Activated T-cell treated with anti-CD3 and anti-CD28 coated beads for 4 hours (primary cell): ENCODE measurements around the gene KANSL1L.

ENCODE experiments used
- DNase-seq: peaks from one replicate; pipeline ENCODE4 v3.0.0-alpha.2; 2020

The KANSL1L gene

DNA sequence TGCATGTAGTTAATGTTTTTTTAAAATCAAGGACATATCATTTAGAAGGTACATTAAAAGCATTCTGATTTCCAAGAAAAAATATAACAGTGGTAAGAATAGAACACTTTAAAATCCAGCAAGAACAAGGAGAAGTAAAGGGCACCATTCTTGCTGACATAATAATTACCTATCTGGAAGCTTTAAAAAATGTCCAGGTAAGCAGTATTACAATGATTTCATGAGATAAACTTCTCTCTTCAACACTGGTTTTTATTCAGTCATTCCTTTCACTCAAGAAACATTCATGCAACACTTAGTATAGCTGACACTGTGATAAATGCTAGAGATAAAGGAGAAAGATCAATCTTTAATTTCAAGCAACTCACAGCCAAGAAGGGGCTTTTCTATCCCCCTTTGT, 2.9 kb upstream of the KANSL1L start:
- no peak for DNase-seq

DNA sequence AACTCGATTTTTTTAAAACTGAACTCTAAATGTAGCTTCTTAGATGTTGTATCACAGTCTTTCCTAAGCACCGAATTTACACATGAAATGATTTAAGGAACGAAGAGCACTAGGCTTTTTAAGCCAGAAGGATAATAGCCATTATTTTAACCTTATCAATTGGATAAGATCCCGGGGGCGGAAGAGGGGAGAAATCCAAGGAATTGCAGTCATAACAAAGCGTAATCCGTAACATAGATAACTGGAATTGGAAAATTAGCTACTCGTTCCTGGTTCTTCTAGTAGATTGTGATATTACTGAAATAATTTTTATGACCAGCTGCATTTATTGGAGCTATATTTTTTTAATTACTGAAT, 988 bp upstream of the KANSL1L start:
- DNase-seq = no peak

DNA sequence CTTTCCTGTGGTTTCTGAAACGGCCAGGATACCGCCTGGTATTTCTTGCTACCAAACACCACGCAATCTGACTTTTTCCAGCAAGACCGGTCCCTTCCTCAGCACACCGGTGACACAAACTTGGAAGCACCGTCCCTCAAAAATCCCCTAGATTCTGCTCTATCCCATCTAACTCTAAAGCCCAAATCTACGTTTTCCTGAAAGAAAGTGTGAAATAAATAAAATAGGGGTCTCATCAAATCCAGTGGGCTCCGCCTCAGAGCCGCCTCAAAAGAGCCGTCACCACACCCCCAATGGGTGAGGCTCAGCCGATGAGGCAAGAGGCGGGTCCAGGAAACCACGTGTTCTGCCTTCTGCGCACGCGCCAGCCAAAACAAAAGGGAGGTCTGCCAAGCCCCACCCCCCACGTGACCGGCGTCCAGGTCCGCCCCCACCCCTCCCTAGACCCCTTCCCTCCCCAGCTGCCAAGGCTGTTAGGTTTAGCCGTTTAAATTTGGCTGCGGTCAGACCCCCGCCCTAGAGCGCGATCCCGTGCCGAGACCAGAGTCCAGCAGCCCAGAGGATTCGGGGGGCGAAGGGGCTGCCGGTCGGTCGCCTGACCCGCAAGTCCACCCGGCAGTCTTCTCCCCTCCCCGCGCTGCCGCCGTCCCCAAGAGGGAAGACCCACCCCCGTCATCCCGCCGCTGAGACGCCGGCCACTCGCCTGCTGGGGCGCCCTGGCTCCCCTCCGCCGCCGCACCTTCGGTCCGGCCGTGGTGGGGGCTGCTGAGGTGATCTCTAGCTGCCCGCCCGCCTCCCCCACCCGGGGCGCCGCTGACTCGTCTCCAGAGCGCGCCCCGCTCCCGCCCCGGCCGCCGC, 534 bp downstream of the KANSL1L start:
- peak; percentile 95 for DNase-seq

GRCh38 chr2:210170196-210170445, 1.1 kb downstream of the KANSL1L start:
- no peak for DNase-seq

DNA sequence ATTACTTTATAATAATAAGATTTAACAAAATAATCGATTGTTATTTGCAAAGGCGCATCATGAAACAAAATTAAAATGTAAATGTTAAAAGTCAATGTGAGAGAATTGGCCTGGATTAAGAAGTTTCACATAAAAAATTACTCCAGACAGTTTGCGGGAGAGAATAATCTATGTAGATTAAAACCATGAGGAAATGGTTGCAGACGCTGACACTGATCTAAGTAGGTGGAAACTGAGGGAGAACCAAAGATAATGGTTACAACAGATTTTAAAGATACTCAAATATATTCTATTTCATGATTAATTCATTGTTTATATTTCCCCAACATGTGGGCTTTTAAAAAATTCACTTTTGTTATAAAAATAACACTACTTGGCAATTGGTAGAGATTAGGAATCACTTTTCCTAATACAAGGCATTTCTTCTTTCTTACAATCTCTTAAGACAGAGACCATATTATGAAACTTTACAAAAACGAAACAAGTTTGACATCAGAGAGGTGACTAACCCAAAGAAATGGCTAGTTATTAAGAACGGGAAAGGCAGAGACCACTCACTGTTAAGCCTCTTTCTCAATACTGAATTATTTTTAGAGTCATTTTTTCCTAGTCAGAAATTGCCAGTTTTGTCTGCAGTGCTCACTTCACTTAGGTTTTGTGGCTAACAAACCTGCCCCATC, 1.6 kb downstream of the KANSL1L start:
- DNase-seq = no peak

- no peak for DNase-seq
These were observed 4.0 kb downstream of the KANSL1L start for GRCh38 chr2:210167227-210167626.

GRCh38 chr2:210162466-210163124, 8.6 kb downstream of the KANSL1L start:
- no peak for DNase-seq

DNA sequence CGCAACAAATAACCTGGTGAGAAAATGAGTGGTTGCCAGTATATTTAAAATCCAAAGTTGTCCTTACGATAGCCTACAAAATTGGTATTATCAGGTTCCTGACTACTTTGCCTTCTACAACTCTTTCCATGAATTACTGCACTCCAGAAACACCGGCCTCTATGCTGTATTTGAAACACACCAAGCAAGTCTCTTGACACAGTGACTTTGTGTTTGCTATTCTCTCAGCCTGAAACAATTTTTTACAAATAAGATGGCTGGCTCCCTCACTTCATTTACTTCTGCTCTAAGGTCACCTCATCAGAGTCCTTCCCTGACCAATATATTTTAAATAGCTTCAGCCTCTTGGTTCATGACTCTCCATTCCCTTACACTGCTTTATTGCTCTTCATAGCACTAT, 12.2 kb downstream of the KANSL1L start:
- DNase-seq = no peak

DNA sequence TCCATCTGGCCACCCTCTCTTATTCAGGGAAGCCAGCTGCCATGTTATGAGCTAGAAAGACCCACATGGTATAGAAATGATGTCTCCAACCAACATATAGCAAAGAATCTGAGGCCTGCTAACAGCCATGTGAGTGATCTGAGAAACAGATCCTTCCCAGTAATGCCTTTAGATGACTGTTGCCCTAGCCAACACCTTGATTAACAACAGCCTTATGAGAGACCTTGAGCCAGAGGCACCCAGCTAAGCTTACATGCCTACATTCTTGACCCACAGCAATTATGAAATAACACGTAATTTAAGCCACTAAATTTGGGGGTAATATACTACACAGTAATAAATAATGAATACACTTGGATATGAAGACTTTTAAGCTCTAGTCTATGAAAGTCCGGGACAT, 13.0 kb downstream of the KANSL1L start:
- DNase-seq = no peak

DNA sequence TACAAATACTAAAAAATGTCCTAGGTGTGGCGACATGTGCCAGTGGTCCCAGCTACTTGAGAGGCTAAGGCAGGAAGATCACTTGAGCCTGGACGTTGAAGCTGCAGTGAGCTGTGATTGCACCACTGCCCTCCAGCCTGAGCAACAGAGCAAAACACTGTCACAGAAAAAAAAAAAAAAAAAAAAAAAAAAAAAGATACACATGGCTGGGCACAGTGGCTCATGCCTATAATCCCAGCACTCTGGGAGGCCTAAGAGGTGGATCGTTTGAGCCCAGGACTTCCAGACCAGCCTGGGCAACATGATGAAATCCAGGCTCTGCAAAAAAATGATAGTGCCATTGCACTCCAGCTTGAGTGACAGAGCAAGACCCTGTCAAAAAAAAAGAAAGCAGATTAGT, 13.7 kb downstream of the KANSL1L start:
- no peak for DNase-seq

DNA sequence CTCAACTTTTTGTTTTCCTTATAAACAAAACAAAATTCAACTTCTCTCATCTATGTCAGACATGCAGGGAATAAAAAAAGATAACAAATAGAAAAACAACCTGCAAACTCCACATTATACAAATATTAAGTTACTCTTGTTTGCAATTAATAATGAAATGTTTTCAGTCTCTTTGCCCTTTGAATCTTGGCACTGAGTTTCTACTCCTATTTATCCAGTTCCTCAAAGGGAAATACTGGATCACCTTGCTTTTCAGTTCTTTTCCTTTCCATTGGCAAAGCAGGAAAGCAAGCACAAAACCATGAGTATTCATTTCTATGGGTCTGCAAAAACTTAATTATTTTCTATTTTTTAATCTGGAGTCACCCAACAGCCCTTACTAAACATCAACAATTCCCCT, 23.6 kb downstream of the KANSL1L start:
- DNase-seq = no peak

GRCh38 chr2:210132239-210132638, 39.0 kb downstream of the KANSL1L start:
- DNase-seq = no peak

DNA sequence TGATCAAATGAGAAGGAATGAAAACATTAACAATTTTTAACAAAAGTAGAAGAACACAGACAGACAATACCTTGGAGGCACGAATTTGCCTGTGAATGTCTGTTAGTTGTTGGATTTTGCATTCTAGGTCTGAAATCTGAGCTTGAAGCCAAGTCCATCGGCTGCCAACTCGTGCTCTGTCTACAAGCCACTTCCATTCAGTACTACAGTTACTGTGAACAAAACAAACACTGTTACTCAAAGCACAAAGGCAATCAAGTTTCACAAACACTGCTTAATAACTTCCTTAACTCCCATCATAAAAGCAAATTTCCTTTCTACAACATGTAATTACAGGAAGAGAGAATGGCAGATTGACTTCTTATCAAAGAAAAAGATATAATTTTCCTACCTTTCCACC, 42.2 kb downstream of the KANSL1L start:
- DNase-seq = no peak

DNA sequence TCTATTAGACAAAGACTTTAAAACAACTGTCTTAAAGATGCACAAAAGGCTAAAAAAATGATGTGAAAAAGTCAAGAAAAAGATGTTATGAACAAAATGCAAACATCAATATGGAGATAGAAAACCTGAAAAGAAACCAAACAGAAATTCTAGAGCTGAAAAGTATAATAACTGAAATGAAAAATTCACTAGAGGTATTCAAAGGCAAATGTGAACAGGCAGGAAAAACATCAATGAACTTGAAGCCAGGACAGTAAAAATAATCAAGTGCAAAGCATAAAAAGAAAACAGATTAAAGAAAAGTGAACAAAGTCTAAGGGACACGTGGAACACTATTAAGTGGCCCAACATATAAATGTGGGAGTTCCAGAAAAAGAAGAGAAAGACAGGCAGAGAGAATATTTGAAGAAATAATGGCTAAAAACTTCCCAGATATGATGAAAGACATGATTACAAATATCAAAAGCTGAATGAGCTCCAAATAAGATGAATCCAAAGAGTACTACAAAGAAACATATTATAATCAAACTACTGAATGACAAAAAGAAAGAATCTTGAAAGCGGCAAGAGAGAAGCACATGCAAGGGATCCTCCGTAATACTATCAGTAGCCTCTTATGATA, 57.5 kb downstream of the KANSL1L start:
- no peak for DNase-seq

GRCh38 chr2:210112871-210113270, 58.3 kb downstream of the KANSL1L start:
- no peak for DNase-seq

DNA sequence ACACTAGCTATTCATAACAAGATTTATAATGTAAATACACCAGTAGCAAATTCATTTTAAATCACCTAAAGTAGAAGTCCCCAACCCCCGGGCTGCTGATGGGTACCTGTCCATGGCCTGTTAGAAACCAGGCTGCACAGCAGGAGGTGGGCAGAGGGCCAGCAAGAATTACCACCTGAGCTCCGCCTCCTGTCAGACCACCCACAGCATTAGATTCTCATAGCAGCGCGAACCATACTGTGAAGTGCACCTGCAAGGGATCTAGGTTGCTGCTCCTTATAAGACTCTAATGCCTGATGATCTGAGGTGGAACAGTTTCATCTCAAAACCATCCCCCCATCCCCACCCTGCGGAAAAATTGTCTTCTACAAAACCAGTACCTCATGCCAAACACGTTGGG, 71.3 kb downstream of the KANSL1L start:
- no peak for DNase-seq

DNA sequence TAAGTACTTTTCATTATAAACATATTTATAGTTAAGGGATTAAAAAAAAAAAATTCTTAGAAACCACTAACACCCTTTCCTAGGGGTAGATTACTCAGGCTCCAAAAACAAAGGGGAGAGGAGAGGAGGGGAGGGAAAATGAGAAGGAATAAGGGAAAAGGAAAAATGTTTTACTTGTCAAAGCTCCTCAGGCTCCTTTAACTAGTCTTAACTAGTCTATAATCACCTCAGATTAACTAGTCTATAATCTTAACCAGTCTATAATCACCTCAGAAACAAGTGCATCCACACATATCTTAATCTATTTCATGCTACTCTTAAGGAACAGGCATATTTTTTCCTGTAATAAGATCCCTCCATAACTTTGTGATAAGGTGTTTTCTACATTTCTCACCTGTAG, 76.4 kb downstream of the KANSL1L start:
- DNase-seq = no peak

DNA sequence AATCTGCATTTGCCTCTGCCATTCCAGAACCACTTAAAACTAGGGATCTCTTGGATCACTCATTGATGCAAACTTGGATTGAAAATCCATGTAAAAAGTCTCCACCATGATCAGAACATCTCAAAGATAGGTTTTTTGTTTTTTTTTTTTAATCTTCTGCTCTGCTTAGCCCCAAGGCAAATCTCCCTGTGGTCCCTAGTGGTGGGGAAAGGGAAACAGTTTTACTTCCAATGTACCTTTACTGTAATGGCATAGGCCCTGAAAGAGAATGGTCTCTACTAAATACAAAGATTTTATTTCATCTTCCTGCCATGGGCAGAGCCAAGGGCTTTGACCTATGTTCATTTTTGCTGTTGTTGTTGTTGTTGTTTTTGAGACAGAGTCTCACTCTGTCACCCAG, 78.4 kb downstream of the KANSL1L start:
- DNase-seq = no peak

DNA sequence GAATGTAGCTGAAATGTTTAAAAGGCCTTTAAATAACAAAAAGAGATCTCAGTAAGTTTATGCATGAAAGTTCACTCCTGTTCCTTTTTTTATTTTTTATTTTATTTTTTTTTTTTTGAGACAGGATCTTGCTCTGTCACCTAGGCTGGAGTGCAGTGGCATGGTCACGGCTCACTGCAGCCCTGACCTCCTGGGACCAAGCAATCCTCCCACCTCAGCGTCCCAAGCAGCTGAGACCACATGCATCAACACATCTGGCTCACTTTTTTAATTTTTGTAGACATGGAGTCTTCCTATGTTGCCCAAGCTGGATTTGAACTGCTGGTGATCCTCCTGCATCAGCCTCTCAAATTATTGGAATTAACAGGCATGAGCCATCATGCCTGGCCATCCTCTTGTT, 84.3 kb downstream of the KANSL1L start:
- DNase-seq = no peak

GRCh38 chr2:210086292-210086691, 84.9 kb downstream of the KANSL1L start:
- DNase-seq = no peak

GRCh38 chr2:210072922-210073509, 98.2 kb downstream of the KANSL1L start:
- DNase-seq = no peak

GRCh38 chr2:210072493-210072892, 98.7 kb downstream of the KANSL1L start:
- no peak for DNase-seq

- DNase-seq = no peak
These were observed 107.9 kb downstream of the KANSL1L start for GRCh38 chr2:210063306-210063705.

- no peak for DNase-seq
These were observed 115.4 kb downstream of the KANSL1L start for GRCh38 chr2:210055825-210056224.
